ENCODE data around the gene CEP97. TPM values are rescaled to one million over a fixed set of nuclear protein-coding genes. Genes with fewer than 3 reads are reported as not detected.

The CEP97 gene
- total RNA-seq, 1 donor from 2014 or later = 34.9 TPM

DNA sequence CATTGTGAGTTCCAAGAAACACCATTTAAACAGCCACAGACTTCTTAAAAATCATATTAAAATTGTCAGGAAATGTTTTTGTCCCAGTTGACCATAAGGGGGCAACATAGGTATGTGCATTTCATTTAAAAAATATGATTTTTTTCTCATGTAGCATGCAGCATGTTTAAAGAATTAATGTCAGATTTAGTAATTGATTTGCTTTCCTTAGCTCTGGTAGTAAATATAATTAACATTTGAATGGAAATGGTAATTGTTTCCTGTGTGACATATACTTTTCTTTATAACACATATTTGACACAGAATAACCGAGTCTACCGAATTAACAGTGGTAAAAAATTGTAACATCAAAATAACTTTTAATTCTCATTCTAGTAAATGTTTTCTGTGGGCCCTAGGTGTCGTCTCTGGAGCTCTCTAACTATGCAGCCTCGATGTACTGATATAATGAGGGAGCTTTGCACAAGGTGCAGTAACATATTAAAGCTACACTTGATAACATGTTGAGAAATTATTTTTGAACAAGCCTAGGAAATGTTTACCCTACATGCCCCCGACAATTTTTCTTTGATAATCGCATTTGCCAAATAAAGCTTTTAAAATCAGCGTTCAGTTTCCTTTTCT is 89.5 kb downstream of the CEP97 start:
- DNase-seq = peak; percentile 60

DNA sequence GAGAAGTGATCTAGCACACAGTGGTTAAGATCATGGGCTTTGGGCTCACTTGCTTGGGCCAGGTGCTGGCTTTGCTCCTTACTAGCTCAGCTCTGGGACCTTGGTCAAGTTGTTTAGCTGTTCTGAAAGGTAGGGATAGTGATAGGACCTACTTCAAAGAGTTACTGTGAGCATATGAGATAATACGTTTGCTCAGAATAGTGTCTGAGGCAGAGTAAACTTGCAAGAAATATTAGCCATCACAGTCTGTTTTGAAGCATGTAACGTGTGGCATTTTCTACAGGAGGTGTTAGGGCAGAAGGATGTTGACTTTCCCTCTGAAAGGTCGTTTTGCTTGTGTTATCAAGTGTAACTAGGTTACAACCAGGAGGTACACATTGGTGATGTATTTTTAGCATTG is 90.4 kb downstream of the CEP97 start:
- no peak for DNase-seq

DNA sequence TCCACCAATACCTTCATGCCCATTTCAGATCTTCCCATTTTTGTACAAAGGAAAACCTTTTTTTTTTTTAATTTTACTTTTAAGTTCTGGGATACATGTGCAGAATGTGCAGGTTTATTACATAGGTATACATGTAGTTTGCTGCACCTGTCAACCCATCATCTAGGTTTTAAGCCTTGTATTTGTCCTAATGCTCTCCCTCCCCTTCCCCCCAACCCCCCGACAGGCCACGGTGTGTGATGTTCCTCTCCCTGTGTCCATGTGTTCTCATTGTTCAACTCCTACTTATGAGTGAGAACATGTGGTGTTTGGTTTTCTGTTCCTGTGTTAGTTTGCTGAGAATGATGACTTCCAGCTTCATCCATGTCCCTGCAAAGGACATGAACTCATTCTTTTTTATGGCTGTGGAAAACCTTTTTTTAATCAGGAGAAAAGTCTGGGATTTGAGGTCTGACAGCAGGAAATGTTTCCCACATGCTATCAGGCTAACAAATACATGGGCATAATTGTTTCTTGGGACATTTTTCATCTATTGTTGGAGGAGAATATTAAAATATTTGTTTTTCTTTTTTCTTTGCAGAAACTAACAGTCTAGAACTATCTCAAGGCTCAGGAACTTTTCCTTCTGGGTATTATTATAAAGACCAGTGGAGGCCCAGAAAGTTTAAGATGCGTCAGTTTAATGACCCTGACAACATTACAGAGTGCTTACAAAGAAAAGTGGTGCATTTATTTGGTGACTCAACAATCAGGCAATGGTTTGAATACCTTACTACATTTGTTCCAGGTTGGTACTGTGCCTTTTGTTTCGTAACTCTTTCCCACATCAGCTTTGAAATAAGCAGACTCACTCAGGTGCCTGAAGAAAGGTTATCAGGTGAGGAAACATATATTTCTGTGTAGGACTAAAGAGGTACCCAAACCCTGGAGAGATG is 92.1 kb downstream of the CEP97 start:
- DNase-seq = peak; percentile 39

DNA sequence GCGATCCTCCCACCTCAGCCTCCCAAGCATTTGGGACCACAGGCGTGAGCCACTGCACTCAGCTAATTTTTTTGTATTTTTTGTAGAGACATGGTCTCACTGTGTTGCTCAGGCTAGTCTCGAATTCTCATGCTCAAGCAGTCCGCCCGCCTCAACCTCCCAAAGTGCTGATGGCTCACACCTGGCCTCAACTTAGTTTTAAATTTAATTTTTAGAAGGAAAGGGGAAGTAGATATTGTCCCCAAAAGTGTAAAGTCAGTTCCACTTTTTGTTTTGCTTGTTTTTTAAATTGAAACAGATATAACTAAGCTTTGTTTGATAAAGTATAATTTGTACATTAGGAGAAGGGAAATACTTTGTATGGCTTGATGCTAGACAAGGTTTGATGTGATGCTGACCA is 93.6 kb downstream of the CEP97 start:
- no peak for DNase-seq

DNA sequence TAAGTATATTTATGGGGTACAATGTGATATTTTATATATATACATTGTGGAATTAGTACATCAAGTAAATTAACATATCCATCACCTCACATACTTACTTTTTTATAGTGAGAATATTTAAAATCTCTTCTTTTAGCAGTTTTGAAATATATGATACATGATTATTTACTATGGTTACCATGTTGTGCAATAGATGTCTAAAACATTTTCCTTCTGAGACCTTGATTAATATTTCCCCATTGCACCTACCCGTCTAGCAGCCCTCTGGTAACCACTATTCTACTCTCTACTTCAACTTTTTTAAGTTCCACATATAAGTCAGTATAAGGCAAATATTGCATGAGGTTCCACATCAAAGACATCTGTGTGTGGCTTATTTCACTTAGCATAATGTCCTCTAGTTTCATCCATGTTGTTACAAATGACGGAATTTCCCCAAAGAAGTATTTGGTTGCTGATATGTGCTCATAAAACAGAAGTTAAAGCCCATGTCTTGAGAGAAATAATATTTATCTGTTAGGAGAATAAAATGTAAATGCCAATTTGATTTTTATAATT is 95.3 kb downstream of the CEP97 start:
- no peak for DNase-seq

Other genes starting within 250 kb of the CEP97 start
- gene SENP7, start 211.4 kb upstream of the CEP97 start, total RNA-seq = 57.4 TPM
- gene TRMT10C, start 162.7 kb upstream of the CEP97 start, total RNA-seq = 34.4 TPM
- 134 TPM for gene PCNP, start 150.4 kb upstream of the CEP97 start, total RNA-seq
- 33.5 TPM for gene ZBTB11, start 47.5 kb upstream of the CEP97 start, total RNA-seq
- 1,467 TPM for gene RPL24, start 37.9 kb upstream of the CEP97 start, total RNA-seq
- gene NXPE3, start 54.6 kb downstream of the CEP97 start, total RNA-seq = 24.8 TPM
- gene NFKBIZ, start 124.9 kb downstream of the CEP97 start, total RNA-seq = 20.4 TPM